Measurements from ENCODE around the gene CNFN.

The CNFN gene

GRCh38 chr19:42378225-42379215, 11.6 kb downstream of the CNFN start:
- TF ChIP-seq, protein P1, sequence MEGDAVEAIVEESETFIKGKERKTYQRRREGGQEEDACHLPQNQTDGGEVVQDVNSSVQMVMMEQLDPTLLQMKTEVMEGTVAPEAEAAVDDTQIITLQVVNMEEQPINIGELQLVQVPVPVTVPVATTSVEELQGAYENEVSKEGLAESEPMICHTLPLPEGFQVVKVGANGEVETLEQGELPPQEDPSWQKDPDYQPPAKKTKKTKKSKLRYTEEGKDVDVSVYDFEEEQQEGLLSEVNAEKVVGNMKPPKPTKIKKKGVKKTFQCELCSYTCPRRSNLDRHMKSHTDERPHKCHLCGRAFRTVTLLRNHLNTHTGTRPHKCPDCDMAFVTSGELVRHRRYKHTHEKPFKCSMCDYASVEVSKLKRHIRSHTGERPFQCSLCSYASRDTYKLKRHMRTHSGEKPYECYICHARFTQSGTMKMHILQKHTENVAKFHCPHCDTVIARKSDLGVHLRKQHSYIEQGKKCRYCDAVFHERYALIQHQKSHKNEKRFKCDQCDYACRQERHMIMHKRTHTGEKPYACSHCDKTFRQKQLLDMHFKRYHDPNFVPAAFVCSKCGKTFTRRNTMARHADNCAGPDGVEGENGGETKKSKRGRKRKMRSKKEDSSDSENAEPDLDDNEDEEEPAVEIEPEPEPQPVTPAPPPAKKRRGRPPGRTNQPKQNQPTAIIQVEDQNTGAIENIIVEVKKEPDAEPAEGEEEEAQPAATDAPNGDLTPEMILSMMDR (IDR thresholded peaks at IDR 0.05; ENCODE audit: insufficient read depth, low read depth, low read length, missing control alignments): no peak
- DNase-seq (ENCODE audit: low read depth): no peak

GRCh38 chr19:42376177-42376555, 13.9 kb downstream of the CNFN start:
- no peak overlapping the region for H3K4me3 ChIP-seq (ENCODE audit: low read depth, low read length)
- TF ChIP-seq, protein P1 (IDR thresholded peaks at IDR 0.05; ENCODE audit: insufficient read depth, low read depth, low read length, missing control alignments): no peak
- DNase-seq (ENCODE audit: low read depth): no peak

More at GRCh38 chr19:42378225-42379215, 11.6 kb downstream of the CNFN start:
- H3K4me3 ChIP-seq (ENCODE audit: low read depth, low read length): no peak overlapping the region

DNA sequence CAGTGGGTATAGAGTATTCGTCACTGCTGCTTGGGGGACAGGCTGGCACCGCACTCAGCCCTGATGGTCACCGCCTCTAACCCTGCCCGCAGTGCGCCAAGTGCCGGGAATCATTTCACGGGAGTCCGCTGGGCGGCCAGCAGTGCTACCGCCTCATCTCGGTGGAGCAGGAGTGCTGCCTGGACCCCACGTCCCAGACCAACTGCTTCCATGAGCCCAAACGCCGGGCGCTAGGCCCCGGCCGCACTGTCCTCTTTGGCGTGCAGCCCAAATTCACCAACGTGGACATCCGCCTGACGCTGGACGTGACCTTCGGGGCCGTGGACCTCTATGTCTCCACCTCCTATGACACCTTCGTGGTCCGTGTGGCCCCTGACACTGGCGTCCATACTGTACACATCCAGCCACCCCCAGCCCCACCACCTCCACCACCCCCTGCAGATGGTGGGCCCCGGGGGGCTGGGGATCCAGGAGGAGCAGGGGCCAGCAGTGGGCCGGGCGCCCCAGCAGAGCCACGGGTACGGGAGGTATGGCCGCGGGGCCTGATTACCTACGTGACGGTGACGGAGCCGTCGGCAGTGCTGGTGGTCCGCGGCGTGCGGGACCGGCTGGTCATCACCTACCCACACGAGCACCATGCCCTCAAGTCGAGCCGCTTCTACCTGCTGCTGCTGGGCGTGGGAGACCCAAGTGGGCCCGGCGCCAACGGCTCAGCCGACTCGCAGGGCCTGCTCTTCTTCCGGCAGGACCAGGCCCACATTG, 14.5 kb downstream of the CNFN start:
- TF ChIP-seq, protein P1 (IDR thresholded peaks at IDR 0.05; ENCODE audit: insufficient read depth, low read depth, low read length, missing control alignments): no peak
- no peak for DNase-seq (ENCODE audit: low read depth)
- no peak overlapping the region for H3K4me3 ChIP-seq (ENCODE audit: low read depth, low read length)

DNA sequence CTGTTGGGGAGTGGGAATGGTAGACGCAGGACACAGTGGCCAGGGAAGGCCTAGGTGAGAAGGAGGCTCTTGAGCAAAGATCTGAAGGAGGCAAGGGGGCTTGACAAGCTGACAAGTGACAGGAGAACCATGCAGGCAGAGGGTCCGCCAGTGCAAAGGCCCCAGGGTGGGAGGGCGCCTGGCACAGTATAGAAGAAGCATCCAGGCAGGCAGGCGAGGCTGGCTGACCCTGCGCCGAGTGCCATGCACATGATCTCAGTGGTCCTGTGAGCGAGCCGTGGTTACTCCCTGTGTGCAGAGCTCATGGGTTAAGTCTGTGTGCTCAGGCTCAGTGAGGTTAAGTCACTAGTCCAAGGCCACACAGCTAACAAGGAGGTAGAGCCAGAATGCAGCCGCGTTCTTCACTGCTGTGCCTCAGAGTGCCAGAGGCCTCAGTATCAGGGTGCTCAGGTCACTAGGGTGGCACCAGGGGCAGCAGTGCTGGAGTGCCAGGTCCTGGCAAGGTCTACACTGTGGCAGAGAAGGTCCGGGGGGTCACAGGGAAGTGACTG, 15.2 kb downstream of the CNFN start:
- TF ChIP-seq, protein P1 (IDR thresholded peaks at IDR 0.05; ENCODE audit: insufficient read depth, low read depth, low read length, missing control alignments): no peak
- DNase-seq (ENCODE audit: low read depth): no peak
- H3K4me3 ChIP-seq (ENCODE audit: low read depth, low read length): no peak overlapping the region

DNA sequence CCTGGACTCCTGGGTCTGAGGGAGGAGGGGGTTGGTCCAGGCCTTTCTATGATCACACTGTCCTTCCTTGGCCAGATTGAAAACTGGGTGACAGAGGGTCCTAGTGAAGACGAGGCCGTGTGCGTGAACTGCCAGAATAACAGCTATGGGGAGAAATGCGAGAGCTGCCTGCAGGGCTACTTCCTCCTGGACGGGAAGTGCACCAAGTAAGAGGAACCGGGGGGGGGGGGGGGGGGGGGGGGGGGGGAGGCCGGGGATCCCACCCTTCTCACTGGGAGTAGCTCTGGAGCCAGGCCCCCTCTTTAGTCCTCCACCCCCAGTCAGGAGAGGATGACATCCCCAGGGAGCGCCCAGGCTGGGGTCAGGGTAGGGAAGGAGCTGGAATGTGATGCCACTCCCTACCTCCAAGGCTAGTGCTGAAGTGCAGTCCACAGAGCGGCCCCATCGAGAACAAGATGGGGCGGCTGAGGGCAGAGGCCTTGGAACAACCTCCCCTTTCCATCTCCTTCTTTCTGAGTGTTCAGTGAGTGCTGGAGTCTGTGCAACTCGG, 19.4 kb downstream of the CNFN start:
- TF ChIP-seq, protein P1 (IDR thresholded peaks at IDR 0.05; ENCODE audit: insufficient read depth, low read depth, low read length, missing control alignments): no peak
- no peak overlapping the region for H3K4me3 ChIP-seq (ENCODE audit: low read depth, low read length)
- no peak for DNase-seq (ENCODE audit: low read depth)

- H3K4me3 ChIP-seq (ENCODE audit: low read depth, low read length): no peak overlapping the region
- no peak for DNase-seq (ENCODE audit: low read depth)
- TF ChIP-seq, protein P1 (IDR thresholded peaks at IDR 0.05; ENCODE audit: insufficient read depth, low read depth, low read length, missing control alignments): no peak
Measured at GRCh38 chr19:42370068-42370520, 20.0 kb downstream of the CNFN start.

Data from GM12865 (cell line).